Tibial nerve (tissue), 4 donors: ENCODE results near the gene SLC44A3. TPM values are rescaled to one million over a fixed set of nuclear protein-coding genes. Genes with fewer than 3 reads are reported as not detected.
A peak's percentile ranks its signal among the peaks of the same experiment; 100 is the strongest.
"Not testable (repeated sequence)": the region's sequence is repeated elsewhere in the genome, so short reads cannot be mapped to it uniquely, and the experiment has no call there.

Source experiments
- DNase-seq, 2 donors: peaks; one replicate each; pipeline ENCODE4 v3.0.0-alpha.2; 2019; ENCODE audit warnings: low spot score in 2 of 2
- H3K27ac ChIP-seq, 4 donors: fragments of 200-600 bp; sonication (generic) in 3 of 4; one replicate each; pipeline ENCODE4 v1.5.1; 2017 to 2019; ENCODE audit warnings: mild to moderate bottlenecking in 1 of 4
- H3K27me3 ChIP-seq, 2 donors: fragments of 200-600 bp; sonication (generic) in 1 of 2; one replicate each; pipeline versions ENCODE4 v1.5.1 to v1.6.0; 2017 to 2019
- H3K36me3 ChIP-seq, 3 donors: fragments of 200-600 bp; sonication (generic); one replicate each; pipeline ENCODE4 v1.5.1; 2018 to 2019
- H3K4me1 ChIP-seq, 4 donors: fragments of 200-600 bp; sonication (generic) in 3 of 4; one replicate each; pipeline ENCODE4 v1.5.1; 2017 to 2019
- H3K4me3 ChIP-seq, 4 donors: fragments of 200-600 bp; sonication (generic) in 3 of 4; one replicate each; pipeline ENCODE4 v1.5.1; 2017 to 2019; ENCODE audit warnings: mild to moderate bottlenecking in 1 of 4, moderate library complexity in 1 of 4
- H3K9me3 ChIP-seq, 4 donors: fragments of 200-600 bp; sonication (generic) in 3 of 4; one replicate each; pipeline ENCODE4 v1.5.1; 2017 to 2019
- CTCF ChIP-seq, 5 experiments: fragments of 200-600 bp in 3 of 5; fragments of 450-650 bp in 2 of 5; sonication (generic) in 3 of 5; IDR thresholded peaks; one replicate each; pipeline ENCODE4 v1.5.1; 2016 to 2019; ENCODE audit warnings: antibody characterized with exemption in 5 of 5, mild to moderate bottlenecking in 3 of 5, moderate library complexity in 2 of 5
- EP300 ChIP-seq, 2 donors: sonication (generic); formaldehyde crosslinking; IDR thresholded peaks; one replicate each; pipeline ENCODE4 v1.6.1; 2017; ENCODE audit warnings: antibody characterized with exemption in 2 of 2, mild to moderate bottlenecking in 1 of 2
- POLR2A ChIP-seq, 2 donors: fragments of 450-650 bp; IDR thresholded peaks; one replicate each; pipeline ENCODE4 v1.6.1; 2017; ENCODE audit warnings: antibody characterized with exemption in 2 of 2, mild to moderate bottlenecking in 2 of 2, moderate library complexity in 2 of 2
- WGBS, 2 donors: methylation state at CpG; one replicate each; pipeline ENCODE4 v1.1.5; 2018; 5-methylcytosine and 5-hydroxymethylcytosine counted together
- total RNA-seq, 4 donors: library from RNA; depleted of rRNA; stranded (reverse); fragments of >200 nt; gene quantifications; one replicate each; pipeline ENCODE4 v1.1.0, GENCODE V29; 2016

The SLC44A3 gene
- total RNA-seq, 4 donors from 2014 or later, result 1.6 to 8.1 (median 5.3) TPM

GRCh38 chr1:94936861-94937620 is 116.9 kb downstream of the SLC44A3 start:
- Histone ChIP-seq H3K4me3 (no peak overlapping the region), H3K27ac (peak overlapping the region in 2 of 4 donors; percentile 67 to 79), H3K27me3 (no peaks in the 10 kb centered on the region), H3K9me3 (no peaks in the 10 kb centered on the region), H3K4me1 (peaks cover 0 to 50% (median 9%) of the 10 kb centered on the region in 4 donors), H3K36me3 (peaks cover 0 to 17% (median 0%) of the 10 kb centered on the region in 3 donors)
- 41 to 44% methylated on average over 5 of the region's 5 CpGs for WGBS, 2 donors
- TF ChIP-seq POLR2A (IDR thresholded peaks at IDR 0.05), result no peak
- no peak for TF ChIP-seq CTCF (IDR thresholded peaks at IDR 0.05)
- no peak for DNase-seq

- Histone ChIP-seq H3K4me3 (no peak overlapping the region), H3K36me3 (peaks cover 0 to 10% (median 0%) of the 10 kb centered on the region in 3 donors), H3K4me1 (peaks cover 0 to 50% (median 9%) of the 10 kb centered on the region in 4 donors), H3K27me3 (no peaks in the 10 kb centered on the region), H3K9me3 (no peaks in the 10 kb centered on the region), H3K27ac (peak overlapping the region in 2 of 4 donors; percentile 27 to 67)
- 44 to 97% methylated on average over 1 of the region's 1 CpG for WGBS, 2 donors
- TF ChIP-seq EP300 (IDR thresholded peaks at IDR 0.05), result no peak
- no peak for TF ChIP-seq CTCF (IDR thresholded peaks at IDR 0.05)
- TF ChIP-seq POLR2A (IDR thresholded peaks at IDR 0.05), result no peak
- DNase-seq, result no peak
These were observed 117.7 kb downstream of the SLC44A3 start for GRCh38 chr1:94937820-94938219.

GRCh38 chr1:94940738-94941137 is 120.6 kb downstream of the SLC44A3 start:
- WGBS, 2 donors, result 90 to 97% methylated on average over 3 of the region's 3 CpGs
- DNase-seq, result no peak

GRCh38 chr1:94941480-94941879 is 121.3 kb downstream of the SLC44A3 start:
- peaks cover 0 to 35% (median 9%) of the 10 kb centered on the region in 4 donors for H3K4me1 ChIP-seq
- not testable (repeated sequence) for DNase-seq, H3K27me3 ChIP-seq, H3K36me3 ChIP-seq, H3K4me3 ChIP-seq, H3K9me3 ChIP-seq, H3K27ac ChIP-seq
- WGBS, 2 donors, result 94 to 100% methylated on average over 1 of the region's 1 CpG

More at GRCh38 chr1:94940738-94941137, 120.6 kb downstream of the SLC44A3 start:
- Histone ChIP-seq H3K4me3 (no peak overlapping the region), H3K9me3 (no peaks in the 10 kb centered on the region), H3K4me1 (peaks cover 0 to 41% (median 9%) of the 10 kb centered on the region in 4 donors), H3K27ac (no peak overlapping the region), H3K27me3 (no peaks in the 10 kb centered on the region), H3K36me3 (no peaks in the 10 kb centered on the region)
- TF ChIP-seq POLR2A (IDR thresholded peaks at IDR 0.05) (no peak), EP300 (IDR thresholded peaks at IDR 0.05) (no peak)

- DNase-seq, result no peak
- no peak for TF ChIP-seq EP300 (IDR thresholded peaks at IDR 0.05)
- TF ChIP-seq CTCF (IDR thresholded peaks at IDR 0.05), result no peak
- no peak for TF ChIP-seq POLR2A (IDR thresholded peaks at IDR 0.05)
- H3K9me3 ChIP-seq, result no peaks in the 10 kb centered on the region
- H3K27me3 ChIP-seq, result no peaks in the 10 kb centered on the region
- no peak overlapping the region for H3K4me3 ChIP-seq
- peaks cover 0 to 36% (median 8%) of the 10 kb centered on the region in 4 donors for H3K4me1 ChIP-seq
- no peak overlapping the region for H3K27ac ChIP-seq
- 77 to 83% methylated on average over 8 of the region's 8 CpGs for WGBS, 2 donors
- no peaks in the 10 kb centered on the region for H3K36me3 ChIP-seq
These were observed 122.3 kb downstream of the SLC44A3 start for GRCh38 chr1:94942171-94943128.

Other genes starting within 250 kb of the SLC44A3 start
- 100 to 1,000 TPM; 307 to 344 (median 329) TPM for gene CNN3, start 106.8 kb downstream of the SLC44A3 start, total RNA-seq